Heart left ventricle (tissue), 16 donors: Measurements from ENCODE around the gene EREG. TPM values are rescaled to one million over a fixed set of nuclear protein-coding genes. Genes with fewer than 3 reads are reported as not detected.

Experiments
- ATAC-seq, 4 donors: fragments of 200-7000 bp; cut with Tn5 transposase; one replicate each; pipeline ENCODE4 v1.9.1; 2020 to 2022; ENCODE audit warnings: moderate library complexity in 4 of 4, mild to moderate bottlenecking in 3 of 4, moderate number of reproducible peaks in 1 of 4
- DNase-seq, 5 donors: peaks; one replicate each; pipeline ENCODE4 v3.0.0-alpha.2; 2020
- H3K27ac ChIP-seq, 12 donors: fragments of 200-600 bp; sonication (generic) in 4 of 12; one replicate each; pipeline versions ENCODE4 v1.5.0 to v1.8.0; 2016 to 2022; ENCODE audit warnings: mild to moderate bottlenecking in 2 of 12
- H3K27me3 ChIP-seq, 9 donors: fragments of 200-600 bp; sonication (generic) in 2 of 9; one replicate each; pipeline versions ENCODE4 v1.5.1 to v1.8.0; 2016 to 2022; ENCODE audit warnings: mild to moderate bottlenecking in 3 of 9
- H3K36me3 ChIP-seq, 9 donors: fragments of 200-600 bp; sonication (generic) in 2 of 9; one replicate each; pipeline versions ENCODE4 v1.5.0 to v1.8.0; 2018 to 2022; ENCODE audit warnings: mild to moderate bottlenecking in 2 of 9
- H3K4me1 ChIP-seq, 12 donors: fragments of 200-600 bp; sonication (generic) in 4 of 12; one replicate each; pipeline versions ENCODE4 v1.5.0 to v1.8.0; 2016 to 2022; ENCODE audit warnings: mild to moderate bottlenecking in 3 of 12
- H3K4me3 ChIP-seq, 12 donors: fragments of 200-600 bp; sonication (generic) in 4 of 12; one replicate each; pipeline versions ENCODE4 v1.5.0 to v1.8.0; 2017 to 2022; ENCODE audit warnings: mild to moderate bottlenecking in 9 of 12, moderate library complexity in 4 of 12
- H3K9me3 ChIP-seq, 12 donors: fragments of 200-600 bp; sonication (generic) in 4 of 12; one replicate each; pipeline versions ENCODE4 v1.5.0 to v1.8.0; 2016 to 2022; ENCODE audit warnings: mild to moderate bottlenecking in 1 of 12
- POLR2A ChIP-seq, 2 donors: fragments of 450-650 bp; IDR thresholded peaks; one replicate each; pipeline ENCODE4 v1.6.1; 2017; ENCODE audit warnings: antibody characterized with exemption in 2 of 2, mild to moderate bottlenecking in 2 of 2, moderate library complexity in 2 of 2
- WGBS, 4 donors: extraction: QIAGEN DNeasy Blood & Tissue Kit in 2 of 4; methylation state at CpG; one replicate each; pipeline versions ENCODE4 v1.1.5 to v1.1.7; 2013 to 2018; 5-methylcytosine and 5-hydroxymethylcytosine counted together
- intact Hi-C, 10 donors: fragments of 100-400 bp; cut with DNase I; formaldehyde crosslinking; loops; one replicate each; pipeline versions ENCODE4 v1.11.1 to v1.14.2; 2022
- polyA plus RNA-seq, 2 donors: library from polyadenylated mRNA; stranded (reverse); fragments of 200-250 nt; gene quantifications; one replicate each; pipeline ENCODE4 v1.2.3, GENCODE V29; 2013
- total RNA-seq, 9 donors: library from RNA; depleted of rRNA in 2 of 9; stranded (reverse); fragments of >200 nt in 2 of 9; fragmentation: NEBNext Ultra II Directional in 3 of 9; extraction: Animal tissue kit (Norgen Biotek cat#: 25700) in 3 of 9; gene quantifications; one replicate each; pipeline versions ENCODE4 v1.1.0 to v1.2.4, GENCODE V29; 2016 to 2023
- TF ChIP-seq, protein P1 (sequence below), 12 donors: fragments of 200-600 bp; sonication (generic) in 4 of 12; IDR thresholded peaks; one replicate each; pipeline versions ENCODE4 v1.5.0 to v1.8.0; 2018 to 2022; ENCODE audit warnings: antibody characterized with exemption in 12 of 12, mild to moderate bottlenecking in 5 of 12
- donor health status: ischemic (EF 13 %, LVEDD 7.1; RV severe dilation, severe dysfunction).
- donor health status: healthy with polysubstance abuse.
- donor health status: DM: no; HTN: yes; CAD: no.
- donor health status: DM: no; HTN: no; CAD: no.
- donor health status: ischemic (EF 25% LVEDD 6.9; RV normal size, moderate dysfunction).
- donor health status: ischemic (EF 25% LVEDD 5.7; RV mildly dilated, moderate dysfunction).
- donor health status: healthy.
- donor health status: DM: yes; HTN: yes; CAD: no.
- donor health status: ischemic (EF 35%, LVEDD 5.7; RV mildly dilated, moderate dysfunction).
- donor health status: nonischemic (EF 11% LVEDD 7.7; RV severe dilation, severe dysfunction).
- donor health status: DM: yes; HTN: yes; CAD: no.
- donor health status: PGD.
- donor health status: ischemic (EF 29% LVEDD 5.4; RV normal size, mild dysfunction).
- donor health status: nonischemic (EF 23%, LVEDD 6.1; RV moderate dilation, normal function).

EREG gene
- total and polyA plus RNA-seq, 11 donors: 0.09 to 8.6 (median 0.83) TPM; not detected in 3

DNA sequence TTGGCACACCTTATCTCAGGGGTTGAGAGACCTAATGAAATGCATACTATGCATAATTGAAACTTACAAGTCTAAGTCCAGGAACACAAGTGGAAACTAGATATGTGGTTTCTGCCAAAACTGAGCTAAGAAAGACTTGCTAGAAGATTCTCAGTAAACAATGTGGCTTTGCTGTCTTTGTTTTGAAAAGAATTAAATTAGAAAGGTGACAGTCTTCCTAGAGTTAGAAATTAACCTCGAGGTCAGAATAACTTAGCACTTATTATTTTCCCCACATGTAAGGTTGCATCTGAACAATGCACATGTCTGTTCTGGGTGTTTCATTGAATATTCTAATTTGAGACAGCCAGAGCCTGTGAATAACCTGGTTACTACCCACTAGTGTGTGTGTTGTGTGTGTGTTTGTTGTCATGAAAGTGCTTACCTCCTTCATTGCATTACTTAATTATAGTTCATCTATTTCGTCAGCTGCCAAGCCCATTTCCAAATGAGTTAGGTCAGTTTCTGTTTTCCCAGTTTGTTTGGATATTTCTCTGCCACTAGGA is 1.5 kb downstream of the EREG start:
- Histone ChIP-seq H3K4me1 (peaks cover 0 to 22% (median 10%) of the 10 kb centered on the region in 12 donors), H3K9me3 (no peaks in the 10 kb centered on the region), H3K36me3 (no peaks in the 10 kb centered on the region), H3K27me3 (peaks cover 0 to 52% (median 17%) of the 10 kb centered on the region in 9 donors), H3K4me3 (peak overlapping the region in 2 of 12 donors; percentile 52 to 58), H3K27ac (no peak overlapping the region)
- intact Hi-C loops: no loop called here
- TF ChIP-seq, protein P1, sequence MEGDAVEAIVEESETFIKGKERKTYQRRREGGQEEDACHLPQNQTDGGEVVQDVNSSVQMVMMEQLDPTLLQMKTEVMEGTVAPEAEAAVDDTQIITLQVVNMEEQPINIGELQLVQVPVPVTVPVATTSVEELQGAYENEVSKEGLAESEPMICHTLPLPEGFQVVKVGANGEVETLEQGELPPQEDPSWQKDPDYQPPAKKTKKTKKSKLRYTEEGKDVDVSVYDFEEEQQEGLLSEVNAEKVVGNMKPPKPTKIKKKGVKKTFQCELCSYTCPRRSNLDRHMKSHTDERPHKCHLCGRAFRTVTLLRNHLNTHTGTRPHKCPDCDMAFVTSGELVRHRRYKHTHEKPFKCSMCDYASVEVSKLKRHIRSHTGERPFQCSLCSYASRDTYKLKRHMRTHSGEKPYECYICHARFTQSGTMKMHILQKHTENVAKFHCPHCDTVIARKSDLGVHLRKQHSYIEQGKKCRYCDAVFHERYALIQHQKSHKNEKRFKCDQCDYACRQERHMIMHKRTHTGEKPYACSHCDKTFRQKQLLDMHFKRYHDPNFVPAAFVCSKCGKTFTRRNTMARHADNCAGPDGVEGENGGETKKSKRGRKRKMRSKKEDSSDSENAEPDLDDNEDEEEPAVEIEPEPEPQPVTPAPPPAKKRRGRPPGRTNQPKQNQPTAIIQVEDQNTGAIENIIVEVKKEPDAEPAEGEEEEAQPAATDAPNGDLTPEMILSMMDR (IDR thresholded peaks at IDR 0.05): no peak
- no peak for TF ChIP-seq POLR2A (IDR thresholded peaks at IDR 0.05)
- 50 to 69% (median 62%) methylated on average over 2 of the region's 2 CpGs for WGBS, 4 donors
- DNase-seq: no peak
- ATAC-seq: no peak

GRCh38 chr4:74367656-74368290 is 2.8 kb downstream of the EREG start:
- ATAC-seq (no peak), DNase-seq (no peak)
- TF ChIP-seq, protein P1 (IDR thresholded peaks at IDR 0.05): no peak
- no peak for TF ChIP-seq POLR2A (IDR thresholded peaks at IDR 0.05)
- Histone ChIP-seq H3K27me3 (peaks cover 0 to 48% (median 17%) of the 10 kb centered on the region in 9 donors), H3K4me3 (no peak overlapping the region), H3K9me3 (no peaks in the 10 kb centered on the region), H3K27ac (peak overlapping the region in 1 of 12 donors; percentile 29), H3K36me3 (no peaks in the 10 kb centered on the region), H3K4me1 (peaks cover 0 to 22% (median 10%) of the 10 kb centered on the region in 12 donors)
- WGBS, 4 donors: 21 to 48% (median 37%) methylated on average over 1 of the region's 1 CpG
- intact Hi-C loops: no loop called here

DNA sequence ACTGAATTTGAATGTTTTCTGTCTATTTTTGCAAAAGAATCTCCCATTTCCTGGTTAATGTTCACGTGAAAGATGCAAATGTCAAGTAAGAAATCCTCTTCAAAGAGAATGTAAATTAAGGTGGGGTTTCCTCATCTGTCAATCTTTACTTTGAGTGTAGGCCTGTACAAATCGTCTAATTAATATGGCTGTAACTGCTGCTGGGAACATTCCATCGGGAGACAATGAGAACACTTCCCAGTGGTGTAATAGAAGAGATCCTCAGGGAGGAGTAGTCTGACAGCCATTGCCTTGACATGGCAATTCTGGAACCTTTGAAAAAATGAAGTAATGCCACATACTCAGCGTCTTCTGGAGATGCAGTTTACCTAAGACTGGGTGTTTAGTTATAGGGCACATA is 3.7 kb downstream of the EREG start:
- intact Hi-C loops: no loop called here
- no peak for DNase-seq
- no peaks in the 10 kb centered on the region for H3K36me3 ChIP-seq
- peaks cover 0 to 22% (median 10%) of the 10 kb centered on the region in 12 donors for H3K4me1 ChIP-seq
- no peak overlapping the region for H3K4me3 ChIP-seq
- no peaks in the 10 kb centered on the region for H3K9me3 ChIP-seq
- ATAC-seq: no peak
- peaks cover 0 to 44% (median 17%) of the 10 kb centered on the region in 9 donors for H3K27me3 ChIP-seq
- 54 to 62% (median 59%) methylated on average over 4 of the region's 4 CpGs for WGBS, 4 donors
- TF ChIP-seq, protein P1 (IDR thresholded peaks at IDR 0.05): no peak
- no peak for TF ChIP-seq POLR2A (IDR thresholded peaks at IDR 0.05)
- no peak overlapping the region for H3K27ac ChIP-seq

GRCh38 chr4:74369855-74370254 is 4.9 kb downstream of the EREG start:
- H3K4me1 ChIP-seq: peaks cover 0 to 20% (median 9%) of the 10 kb centered on the region in 12 donors
- no peaks in the 10 kb centered on the region for H3K9me3 ChIP-seq
- no peak for TF ChIP-seq POLR2A (IDR thresholded peaks at IDR 0.05)
- TF ChIP-seq, protein P1 (IDR thresholded peaks at IDR 0.05): no peak
- H3K27ac ChIP-seq: no peak overlapping the region
- H3K36me3 ChIP-seq: no peaks in the 10 kb centered on the region
- H3K27me3 ChIP-seq: peaks cover 0 to 31% (median 14%) of the 10 kb centered on the region in 9 donors
- intact Hi-C loops: loop anchor here in 3 of 10 donors (5.0 to 10.0 kb wide), 3 partner anchors 75 to 307 kb away; partner anchors contain the start of gene AREG (in 1 of the 3)
- no peak overlapping the region for H3K4me3 ChIP-seq
- 68 to 73% (median 72%) methylated on average over 2 of the region's 2 CpGs for WGBS, 4 donors
- no peak for ATAC-seq
- no peak for DNase-seq
